ENCODE data around the gene KLF11.

GRCh38 chr2:10005461-10006235 lies 37.7 kb upstream of the KLF11 start:
- no peak for TF ChIP-seq GABPA (IDR thresholded peaks at IDR 0.05; ENCODE audit: low read depth)
- TF ChIP-seq CTCF (IDR thresholded peaks at IDR 0.05; ENCODE audit: insufficient read depth, low read length): no peak
- TF ChIP-seq REST (IDR thresholded peaks at IDR 0.05; ENCODE audit: insufficient replicate concordance, low read depth): no peak
